K562 (cell line): ENCODE data around the gene TM2D3. TPM values are rescaled to one million over a fixed set of nuclear protein-coding genes. Genes with fewer than 3 reads are reported as not detected.

Experiments
- CBX8 ChIP-seq: fragments of 200-600 bp; sonication (generic); IDR thresholded peaks from 2 replicates; pipeline ENCODE4 v1.6.1; 2012; ENCODE audit warnings: borderline replicate concordance, mixed run types, low read depth, mild to moderate bottlenecking, moderate library complexity, mixed read lengths, low read length, control low read depth, inconsistent platforms; ENCODE audit not compliant: poor library complexity, severe bottlenecking; ENCODE audit errors: extremely low read depth
- HNRNPK ChIP-seq: fragments of 200-400 bp; formaldehyde crosslinking; IDR thresholded peaks from one replicate; pipeline ENCODE4 v1.6.1; 2018; ENCODE audit warnings: mild to moderate bottlenecking, low read depth, low read length; ENCODE audit not compliant: poor library complexity, severe bottlenecking
- NELFE ChIP-seq: IDR thresholded peaks from 2 replicates; pipeline ENCODE4 v1.6.1; 2011; ENCODE audit warnings: mild to moderate bottlenecking; ENCODE audit not compliant: insufficient read depth, insufficient read length
- RBM17 ChIP-seq: fragments of 200-400 bp; formaldehyde crosslinking; IDR thresholded peaks from 2 replicates; pipeline ENCODE4 v1.6.1; 2017; ENCODE audit warnings: low read depth, mild to moderate bottlenecking, low read length, borderline replicate concordance
- SMARCA4 ChIP-seq: fragments of 450-650 bp; IDR thresholded peaks from 2 replicates; pipeline ENCODE4 v1.6.1; 2016
- ZNF584 ChIP-seq: fragments of 200-800 bp; sonication (Bioruptor generic); IDR thresholded peaks from 2 replicates; pipeline ENCODE4 v1.6.1; 2016; ENCODE audit warnings: low read depth, mild to moderate bottlenecking, missing genetic modification characterization, missing compliant biosample characterization
- polyA plus RNA-seq, 8 experiments: library from polyadenylated mRNA; depleted of rRNA in 4 of 8; stranded (reverse) in 5 of 8; unstranded in 3 of 8; fragments of >200 nt; fragmentation: Nextera tagmentation in 2 of 8; fragmentation: Illumina TruSeq in 1 of 8; extraction: Ambion mirVana in 2 of 8; extraction: Trizol in 1 of 8; gene quantifications; 2 replicates each; pipeline versions ENCODE4 v1.2.1 to v1.2.3, GENCODE V29; 2011 to 2014; ENCODE audit warnings: inconsistent platforms in 1 of 8, missing spikeins in 1 of 8
- total RNA-seq, 7 experiments: library from RNA; depleted of rRNA in 6 of 7; stranded (reverse); fragments of >200 nt in 6 of 7; fragmentation: Illumina TruSeq in 2 of 7; extraction: Trizol in 2 of 7; gene quantifications; 2 replicates each; pipeline versions ENCODE4 v1.2.1 to v1.2.3, GENCODE V29; 2011 to 2021; ENCODE audit warnings: low replicate concordance in 1 of 7
- TF ChIP-seq, protein P1 (sequence below): IDR thresholded peaks from 3 replicates; pipeline ENCODE4 v1.6.1; 2011; ENCODE audit warnings: borderline replicate concordance, mild to moderate bottlenecking, moderate library complexity; ENCODE audit not compliant: insufficient read length; ENCODE audit errors: extremely low read depth
- TF ChIP-seq, protein P2 (sequence below): fragments of 450-650 bp; conservative IDR thresholded peaks from 2 replicates; pipeline ENCODE4 v1.6.1; 2016; ENCODE audit warnings: missing genetic modification characterization, low read depth, mild to moderate bottlenecking, control low read depth, missing compliant biosample characterization
- TF ChIP-seq, protein P3 (sequence below): sonication (generic); IDR thresholded peaks from 2 replicates; pipeline ENCODE4 v1.6.1; 2016

Gene TM2D3
- total and polyA plus RNA-seq, 9 of the 15 experiments (the other 6 are each of a cell fraction or from before 2014, with no cell fraction given): 16.5 to 67.9 (median 31.3) TPM

DNA sequence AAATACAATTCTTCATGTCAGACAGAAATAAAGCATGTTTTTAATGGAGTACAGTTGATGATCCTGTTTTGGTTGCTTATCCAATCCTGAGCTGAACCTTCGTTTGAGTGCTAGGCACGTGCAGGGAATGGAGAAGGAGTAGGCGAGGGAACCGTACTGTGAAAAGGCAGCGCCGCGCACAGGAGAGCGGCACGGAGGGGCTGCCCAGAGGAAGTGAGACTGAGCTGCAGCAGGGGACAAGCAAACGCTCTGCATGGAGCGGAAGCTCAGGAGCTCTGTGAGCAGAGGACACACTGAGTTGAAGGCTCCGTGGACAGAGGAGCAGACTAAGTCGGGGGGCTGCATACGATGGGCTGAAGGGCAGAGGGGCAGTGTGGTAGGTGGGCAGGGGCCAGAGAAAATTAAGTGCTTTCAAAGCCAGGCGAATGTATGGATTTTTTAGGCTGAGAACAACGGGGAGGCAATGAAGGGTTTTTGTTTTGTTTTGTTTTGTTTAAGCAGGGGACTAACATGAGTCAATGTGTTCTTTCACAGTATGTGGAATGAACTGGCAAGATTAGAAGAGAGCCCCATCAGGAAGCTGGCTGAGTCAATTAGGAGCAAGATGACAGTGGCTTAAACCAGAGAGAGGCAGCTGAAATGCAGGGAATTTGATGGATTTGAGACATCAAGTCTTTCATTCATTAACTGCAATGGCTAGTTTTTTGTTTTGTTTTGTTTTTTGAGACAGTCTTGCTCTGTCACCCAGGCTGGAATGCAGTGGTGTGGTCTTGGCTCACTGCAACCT is 23.8 kb upstream of the TM2D3 start (continued):
- TF ChIP-seq, protein P1, sequence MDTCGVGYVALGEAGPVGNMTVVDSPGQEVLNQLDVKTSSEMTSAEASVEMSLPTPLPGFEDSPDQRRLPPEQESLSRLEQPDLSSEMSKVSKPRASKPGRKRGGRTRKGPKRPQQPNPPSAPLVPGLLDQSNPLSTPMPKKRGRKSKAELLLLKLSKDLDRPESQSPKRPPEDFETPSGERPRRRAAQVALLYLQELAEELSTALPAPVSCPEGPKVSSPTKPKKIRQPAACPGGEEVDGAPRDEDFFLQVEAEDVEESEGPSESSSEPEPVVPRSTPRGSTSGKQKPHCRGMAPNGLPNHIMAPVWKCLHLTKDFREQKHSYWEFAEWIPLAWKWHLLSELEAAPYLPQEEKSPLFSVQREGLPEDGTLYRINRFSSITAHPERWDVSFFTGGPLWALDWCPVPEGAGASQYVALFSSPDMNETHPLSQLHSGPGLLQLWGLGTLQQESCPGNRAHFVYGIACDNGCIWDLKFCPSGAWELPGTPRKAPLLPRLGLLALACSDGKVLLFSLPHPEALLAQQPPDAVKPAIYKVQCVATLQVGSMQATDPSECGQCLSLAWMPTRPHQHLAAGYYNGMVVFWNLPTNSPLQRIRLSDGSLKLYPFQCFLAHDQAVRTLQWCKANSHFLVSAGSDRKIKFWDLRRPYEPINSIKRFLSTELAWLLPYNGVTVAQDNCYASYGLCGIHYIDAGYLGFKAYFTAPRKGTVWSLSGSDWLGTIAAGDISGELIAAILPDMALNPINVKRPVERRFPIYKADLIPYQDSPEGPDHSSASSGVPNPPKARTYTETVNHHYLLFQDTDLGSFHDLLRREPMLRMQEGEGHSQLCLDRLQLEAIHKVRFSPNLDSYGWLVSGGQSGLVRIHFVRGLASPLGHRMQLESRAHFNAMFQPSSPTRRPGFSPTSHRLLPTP: no peak
- no peak for TF ChIP-seq HNRNPK
- TF ChIP-seq, protein P2, sequence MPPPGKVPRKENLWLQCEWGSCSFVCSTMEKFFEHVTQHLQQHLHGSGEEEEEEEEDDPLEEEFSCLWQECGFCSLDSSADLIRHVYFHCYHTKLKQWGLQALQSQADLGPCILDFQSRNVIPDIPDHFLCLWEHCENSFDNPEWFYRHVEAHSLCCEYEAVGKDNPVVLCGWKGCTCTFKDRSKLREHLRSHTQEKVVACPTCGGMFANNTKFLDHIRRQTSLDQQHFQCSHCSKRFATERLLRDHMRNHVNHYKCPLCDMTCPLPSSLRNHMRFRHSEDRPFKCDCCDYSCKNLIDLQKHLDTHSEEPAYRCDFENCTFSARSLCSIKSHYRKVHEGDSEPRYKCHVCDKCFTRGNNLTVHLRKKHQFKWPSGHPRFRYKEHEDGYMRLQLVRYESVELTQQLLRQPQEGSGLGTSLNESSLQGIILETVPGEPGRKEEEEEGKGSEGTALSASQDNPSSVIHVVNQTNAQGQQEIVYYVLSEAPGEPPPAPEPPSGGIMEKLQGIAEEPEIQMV: no peak
- no peak for TF ChIP-seq RBM17
- TF ChIP-seq, protein P3, sequence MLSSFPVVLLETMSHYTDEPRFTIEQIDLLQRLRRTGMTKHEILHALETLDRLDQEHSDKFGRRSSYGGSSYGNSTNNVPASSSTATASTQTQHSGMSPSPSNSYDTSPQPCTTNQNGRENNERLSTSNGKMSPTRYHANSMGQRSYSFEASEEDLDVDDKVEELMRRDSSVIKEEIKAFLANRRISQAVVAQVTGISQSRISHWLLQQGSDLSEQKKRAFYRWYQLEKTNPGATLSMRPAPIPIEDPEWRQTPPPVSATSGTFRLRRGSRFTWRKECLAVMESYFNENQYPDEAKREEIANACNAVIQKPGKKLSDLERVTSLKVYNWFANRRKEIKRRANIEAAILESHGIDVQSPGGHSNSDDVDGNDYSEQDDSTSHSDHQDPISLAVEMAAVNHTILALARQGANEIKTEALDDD: no peak
- TF ChIP-seq CBX8: no peak
- TF ChIP-seq NELFE: no peak
- TF ChIP-seq SMARCA4: no peak
- TF ChIP-seq ZNF584 (CRISPR knock-in tag): no peak
- TF ChIP-seq, all 486 proteins: peak for 0
